Lung (tissue), 12 donors: ENCODE measurements around the gene NOL8. TPM values are rescaled to one million over a fixed set of nuclear protein-coding genes. Genes with fewer than 3 reads are reported as not detected.

Experiments
- ATAC-seq: fragments of 200-7000 bp; cut with Tn5 transposase; one replicate; pipeline ENCODE4 v1.9.1; 2020; ENCODE audit warnings: moderate number of reproducible peaks; ENCODE audit not compliant: insufficient read depth, low FRiP score
- DNase-seq, 3 donors: peaks; one replicate each; pipeline ENCODE4 v3.0.0-alpha.2; 2013 to 2017
- H3K27ac ChIP-seq, 2 donors: one replicate each; pipeline ENCODE4 v1.5.1; 2013; ENCODE audit warnings: mild to moderate bottlenecking in 2 of 2, moderate library complexity in 2 of 2, control low read depth in 1 of 2, inconsistent platforms in 1 of 2, low read depth in 1 of 2, low read length in 1 of 2
- H3K27me3 ChIP-seq, 3 donors: one replicate each; pipeline ENCODE4 v1.5.1; 2013; ENCODE audit warnings: low read length in 2 of 3; ENCODE audit not compliant: control insufficient read depth in 3 of 3, insufficient read depth in 3 of 3
- H3K36me3 ChIP-seq, 4 donors: one replicate each; pipeline ENCODE4 v1.5.1; 2013; ENCODE audit warnings: low read length in 4 of 4, mild to moderate bottlenecking in 1 of 4, moderate library complexity in 1 of 4; ENCODE audit not compliant: control insufficient read depth in 4 of 4, insufficient read depth in 4 of 4
- H3K4me1 ChIP-seq, 5 donors: one replicate each; pipeline ENCODE4 v1.5.1; 2013; ENCODE audit warnings: low read length in 5 of 5, mild to moderate bottlenecking in 2 of 5, moderate library complexity in 1 of 5; ENCODE audit not compliant: control insufficient read depth in 5 of 5, insufficient read depth in 5 of 5
- H3K4me3 ChIP-seq: one replicate; pipeline ENCODE4 v1.5.1; 2013; ENCODE audit warnings: mild to moderate bottlenecking, control low read depth, moderate library complexity
- H3K9ac ChIP-seq, 2 donors: one replicate each; pipeline ENCODE4 v1.5.1; 2013; ENCODE audit warnings: low read length in 2 of 2, control low read depth in 1 of 2; ENCODE audit not compliant: insufficient read depth in 1 of 2
- H3K9me3 ChIP-seq, 4 donors: one replicate each; pipeline ENCODE4 v1.5.1; 2013; ENCODE audit warnings: low read length in 3 of 4, mild to moderate bottlenecking in 1 of 4, moderate library complexity in 1 of 4; ENCODE audit not compliant: control insufficient read depth in 4 of 4, insufficient read depth in 3 of 4
- CTCF ChIP-seq: IDR thresholded peaks from 2 replicates; pipeline ENCODE4 v1.5.1; 2012; ENCODE audit warnings: mild to moderate bottlenecking; ENCODE audit errors: control extremely low read depth, extremely low read depth
- WGBS, 2 donors: extraction: QIAGEN DNeasy Blood & Tissue Kit; methylation state at CpG; one replicate each; pipeline ENCODE4 v1.1.7; 2013; 5-methylcytosine and 5-hydroxymethylcytosine counted together
- polyA plus RNA-seq, 2 donors: library from polyadenylated mRNA; stranded (reverse); fragments of 200-250 nt; gene quantifications; one replicate each; pipeline ENCODE4 v1.2.1, GENCODE V29; 2013
- total RNA-seq, 2 donors: library from RNA; depleted of rRNA in 1 of 2; stranded (reverse); fragments of >200 nt in 1 of 2; gene quantifications; one replicate each; pipeline ENCODE4 v1.2.1, GENCODE V29; 2014 to 2021
- donor health status: control.
- donor health status: control.
- donor health status: Bipolar disorder and iron deficiency.
- donor health status: healthy.
- donor health status: DM: yes; HTN: yes; CAD: no.

The NOL8 gene
- total and polyA plus RNA-seq, 4 donors = 14.1 to 42.0 (median 26.3) TPM

GRCh38 chr9:92325991-92326500 is 896 bp upstream of the NOL8 start:
- Histone ChIP-seq H3K27ac (peak overlapping the region; percentile 92 to 96), H3K4me1 (peaks cover 0 to 17% (median 4%) of the 10 kb centered on the region in 5 donors), H3K27me3 (no peaks in the 10 kb centered on the region), H3K36me3 (peaks cover 0 to 10% (median 9%) of the 10 kb centered on the region in 4 donors), H3K9me3 (no peaks in the 10 kb centered on the region), H3K9ac (peak overlapping the region; percentile 60 to 66), H3K4me3 (peak overlapping the region; percentile 71)
- WGBS, 2 donors = 1 to 2% methylated on average over 30 of the region's 30 CpGs
- no peak for TF ChIP-seq CTCF
- no peak for ATAC-seq
- DNase-seq = peak in 1 of 3 donors; percentile 14

DNA sequence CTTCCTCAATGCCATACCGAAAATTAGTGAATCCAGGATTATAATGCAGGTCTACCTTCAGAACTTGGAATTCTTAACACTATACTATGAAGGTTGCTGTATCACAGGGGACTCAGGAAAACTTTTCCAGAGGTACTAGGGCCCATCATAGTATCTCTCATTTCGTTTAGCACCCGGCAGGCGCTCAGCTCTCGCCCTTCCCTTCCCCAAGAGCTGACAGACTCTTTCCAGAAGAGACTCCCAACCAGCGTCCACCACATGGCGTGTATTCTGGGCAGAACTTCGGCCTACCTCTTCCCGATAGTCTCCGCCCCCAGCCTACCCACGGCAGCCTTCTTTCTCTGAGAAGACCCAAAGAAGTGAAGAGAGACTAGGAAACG is 271 bp downstream of the NOL8 start:
- H3K4me1 ChIP-seq = peaks cover 0 to 17% (median 4%) of the 10 kb centered on the region in 5 donors
- WGBS, 2 donors = 1% methylated on average over 12 of the region's 12 CpGs

DNA sequence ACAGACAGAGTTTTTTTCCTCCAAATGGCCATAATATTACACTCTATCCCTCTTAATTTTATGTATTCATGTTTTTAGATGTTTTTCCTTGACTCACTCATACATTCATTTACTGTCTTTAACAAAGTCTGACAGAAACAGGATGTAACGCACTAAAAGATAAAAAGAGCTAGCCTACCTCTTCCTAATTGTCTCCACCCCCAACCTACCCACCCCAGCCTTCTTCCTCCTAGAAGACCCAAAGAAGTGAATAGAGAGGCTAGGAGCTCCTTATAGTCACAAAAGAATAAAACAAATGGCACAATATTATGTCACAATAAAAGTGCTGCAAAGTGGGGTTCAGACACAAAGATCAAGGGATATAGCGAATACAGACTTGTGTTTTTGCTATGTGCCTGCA is 719 bp downstream of the NOL8 start:
- DNase-seq (no peak), ATAC-seq (no peak)
- Histone ChIP-seq H3K36me3 (peaks cover 6 to 16% (median 9%) of the 10 kb centered on the region in 4 donors), H3K27me3 (no peaks in the 10 kb centered on the region), H3K4me1 (peaks cover 0 to 17% (median 4%) of the 10 kb centered on the region in 5 donors), H3K4me3 (peak overlapping the region; percentile 71), H3K9ac (peak overlapping the region; percentile 59 to 95), H3K9me3 (no peaks in the 10 kb centered on the region), H3K27ac (peak overlapping the region in 1 of 2 donors; percentile 92)
- TF ChIP-seq CTCF = no peak
- WGBS, 2 donors = 13% methylated on average over 2 of the region's 2 CpGs

More for the DNA sequence above, 271 bp downstream of the NOL8 start:
- Histone ChIP-seq H3K9me3 (no peaks in the 10 kb centered on the region), H3K27ac (peak overlapping the region; percentile 92 to 96), H3K36me3 (peaks cover 3 to 12% (median 9%) of the 10 kb centered on the region in 4 donors), H3K4me3 (peak overlapping the region; percentile 71), H3K27me3 (no peaks in the 10 kb centered on the region), H3K9ac (peak overlapping the region; percentile 59 to 95)
- ATAC-seq (peak; percentile 19), DNase-seq (no peak)
- TF ChIP-seq CTCF = no peak

- H3K27ac ChIP-seq = no peak overlapping the region
- ATAC-seq (no peak), DNase-seq (no peak)
- no peak overlapping the region for H3K4me3 ChIP-seq
- 89 to 96% methylated on average over 5 of the region's 5 CpGs for WGBS, 2 donors
- no peak for TF ChIP-seq CTCF
- H3K27me3 ChIP-seq = no peaks in the 10 kb centered on the region
- H3K9me3 ChIP-seq = no peaks in the 10 kb centered on the region
- H3K4me1 ChIP-seq = peaks cover 0 to 7% (median 0%) of the 10 kb centered on the region in 5 donors
- no peak overlapping the region for H3K9ac ChIP-seq
- peaks cover 18 to 36% (median 32%) of the 10 kb centered on the region in 4 donors for H3K36me3 ChIP-seq
These were observed 9.7 kb downstream of the NOL8 start for GRCh38 chr9:92315456-92315855.
